Prostate gland (tissue), 2 donors: Measurements from ENCODE around the gene DAD1. TPM values are rescaled to one million over a fixed set of nuclear protein-coding genes. Genes with fewer than 3 reads are reported as not detected.

Source experiments
- DNase-seq: peaks from one replicate; pipeline ENCODE4 v3.0.0-alpha.2; 2019; ENCODE audit warnings: low spot score
- H3K27ac ChIP-seq, 2 donors: fragments of 200-600 bp; sonication (generic); 2 replicates each; pipeline ENCODE4 v1.5.1; 2017 to 2019
- H3K27me3 ChIP-seq: fragments of 200-600 bp; sonication (generic); replicated peaks from 2 replicates; pipeline ENCODE4 v1.5.1; 2019; ENCODE audit not compliant: insufficient read depth
- H3K36me3 ChIP-seq, 2 donors: fragments of 200-600 bp; sonication (generic); 1 replicate in 1 of 2; 2 replicates in 1 of 2; pipeline versions ENCODE4 v1.5.1 to v1.8.1; 2017 to 2019
- H3K4me1 ChIP-seq: fragments of 200-600 bp; sonication (generic); replicated peaks from 2 replicates; pipeline ENCODE4 v1.5.1; 2019
- H3K4me3 ChIP-seq, 2 donors: fragments of 200-600 bp; sonication (generic); 2 replicates each; pipeline ENCODE4 v1.5.1; 2017 to 2019
- H3K9me3 ChIP-seq: fragments of 200-600 bp; sonication (generic); 2 replicates; pipeline ENCODE4 v1.5.1; 2017
- CTCF ChIP-seq, 4 experiments: fragments of 200-600 bp in 2 of 4; fragments of 450-650 bp in 2 of 4; sonication (generic) in 2 of 4; IDR thresholded peaks; 1 replicate in 3 of 4; 2 replicates in 1 of 4; pipeline ENCODE4 v1.5.1; 2016 to 2019; ENCODE audit warnings: antibody characterized with exemption in 4 of 4, mild to moderate bottlenecking in 2 of 4, moderate library complexity in 2 of 4
- POLR2A ChIP-seq: fragments of 450-650 bp; IDR thresholded peaks from one replicate; pipeline ENCODE4 v1.6.1; 2016; ENCODE audit warnings: antibody characterized with exemption, mild to moderate bottlenecking
- POLR2AphosphoS5 ChIP-seq: sonication (generic); formaldehyde crosslinking; IDR thresholded peaks from one replicate; pipeline ENCODE4 v1.6.1; 2017; ENCODE audit warnings: antibody characterized with exemption
- WGBS: methylation state at CpG from one replicate; pipeline ENCODE4 v1.1.5; 2018; 5-methylcytosine and 5-hydroxymethylcytosine counted together
- intact Hi-C: fragments of 100-400 bp; cut with DNase I; formaldehyde crosslinking; loops from one replicate; pipeline ENCODE4 v1.14.2; 2022
- total RNA-seq, 2 donors: library from RNA; depleted of rRNA; stranded (reverse); fragments of >200 nt; gene quantifications; one replicate each; pipeline ENCODE4 v1.1.0, GENCODE V29; 2016

The DAD1 gene
- total RNA-seq, 2 donors from 2014 or later, result 231 to 289 TPM

- H3K27me3 ChIP-seq, result no peaks in the 10 kb centered on the region
- no peaks in the 10 kb centered on the region for H3K36me3 ChIP-seq
- 81% methylated on average over 3 of the region's 3 CpGs for WGBS
- DNase-seq, result no peak
- H3K27ac ChIP-seq, result no peak overlapping the region
- no peaks in the 10 kb centered on the region for H3K4me1 ChIP-seq
- no peaks in the 10 kb centered on the region for H3K9me3 ChIP-seq
- H3K4me3 ChIP-seq, result no peak overlapping the region
- intact Hi-C loops, result no loop called here
- no peak for TF ChIP-seq CTCF (IDR thresholded peaks at IDR 0.05)
- no peak for TF ChIP-seq POLR2AphosphoS5
- TF ChIP-seq POLR2A, result no peak
Measured at GRCh38 chr14:22579881-22580280, 9.1 kb downstream of the DAD1 start.

GRCh38 chr14:22579236-22579635 is 9.8 kb downstream of the DAD1 start:
- TF ChIP-seq POLR2A, result no peak
- TF ChIP-seq POLR2AphosphoS5, result no peak
- no peak for TF ChIP-seq CTCF (IDR thresholded peaks at IDR 0.05)
- WGBS, result 71% methylated on average over 2 of the region's 2 CpGs
- H3K27ac ChIP-seq, result no peak overlapping the region
- H3K27me3 ChIP-seq, result no peaks in the 10 kb centered on the region
- no peak overlapping the region for H3K4me3 ChIP-seq
- H3K36me3 ChIP-seq, result no peaks in the 10 kb centered on the region
- H3K9me3 ChIP-seq, result no peaks in the 10 kb centered on the region
- no peak for DNase-seq
- H3K4me1 ChIP-seq, result no peaks in the 10 kb centered on the region
- intact Hi-C loops, result no loop called here

- Histone ChIP-seq H3K36me3 (no peaks in the 10 kb centered on the region), H3K4me3 (no peak overlapping the region), H3K9me3 (no peaks in the 10 kb centered on the region), H3K27ac (no peak overlapping the region), H3K4me1 (no peaks in the 10 kb centered on the region), H3K27me3 (no peaks in the 10 kb centered on the region)
- DNase-seq, result no peak
- WGBS, result 79% methylated on average over 6 of the region's 6 CpGs
- TF ChIP-seq CTCF (IDR thresholded peaks at IDR 0.05) (no peak), POLR2AphosphoS5 (no peak), POLR2A (no peak)
- intact Hi-C loops, result no loop called here
Measured at GRCh38 chr14:22577334-22577908, 11.6 kb downstream of the DAD1 start.

- intact Hi-C loops, result loop anchor here (5.0 kb wide), 2 partner anchors 78 to 193 kb away; partner anchors contain the start of gene OXA1L
- Histone ChIP-seq H3K9me3 (no peaks in the 10 kb centered on the region), H3K36me3 (no peaks in the 10 kb centered on the region), H3K4me3 (no peak overlapping the region), H3K27me3 (no peaks in the 10 kb centered on the region), H3K27ac (no peak overlapping the region), H3K4me1 (no peaks in the 10 kb centered on the region)
- no peak for DNase-seq
- WGBS, result 96% methylated on average over 3 of the region's 3 CpGs
- TF ChIP-seq POLR2A (no peak), POLR2AphosphoS5 (no peak), CTCF (IDR thresholded peaks at IDR 0.05) (no peak)
Measured at GRCh38 chr14:22573804-22574203, 15.2 kb downstream of the DAD1 start.

GRCh38 chr14:22572562-22573058 is 16.4 kb downstream of the DAD1 start:
- Histone ChIP-seq H3K4me3 (no peak overlapping the region), H3K36me3 (no peaks in the 10 kb centered on the region), H3K27me3 (no peaks in the 10 kb centered on the region), H3K27ac (no peak overlapping the region), H3K9me3 (no peaks in the 10 kb centered on the region), H3K4me1 (no peaks in the 10 kb centered on the region)
- intact Hi-C loops, result loop anchor here (5.0 kb wide), 2 partner anchors 80 to 195 kb away; partner anchors contain the start of gene OXA1L
- 75% methylated on average over 1 of the region's 1 CpG for WGBS
- DNase-seq, result no peak
- TF ChIP-seq CTCF (IDR thresholded peaks at IDR 0.05) (no peak), POLR2A (no peak), POLR2AphosphoS5 (no peak)
